Measurements from ENCODE around the gene ECT2.

Gene ECT2

GRCh38 chr3:172848910-172849309 is 98.4 kb downstream of the ECT2 start:
- Histone ChIP-seq H3K9me2 (ENCODE audit: low read depth, low read length) (no peaks in the 10 kb centered on the region), H3K36me3 (ENCODE audit: insufficient read depth, low read length) (no peaks in the 10 kb centered on the region), H3K9ac (ENCODE audit: low read length) (no peak overlapping the region), H3K9me3 (ENCODE audit: low read length) (no peaks in the 10 kb centered on the region), H3F3A (ENCODE audit: insufficient read depth, low read length) (no peaks in the 10 kb centered on the region), H3K27me3 (ENCODE audit: insufficient read depth, low read length) (no peaks in the 10 kb centered on the region), H4K20me1 (ENCODE audit: insufficient read depth, low read length) (no peaks in the 10 kb centered on the region), H3K4me1 (ENCODE audit: insufficient read depth, low read length, severe bottlenecking) (no peaks in the 10 kb centered on the region), H3K79me2 (ENCODE audit: insufficient read depth, low read length) (no peaks in the 10 kb centered on the region), H2AFZ (ENCODE audit: low read length) (no peak overlapping the region), H3K4me2 (ENCODE audit: low read length) (no peak overlapping the region), H3K27ac (ENCODE audit: low read depth, low read length, poor library complexity, severe bottlenecking) (no peak overlapping the region), H3K4me3 (ENCODE audit: low read depth, low read length, poor library complexity, severe bottlenecking) (no peak overlapping the region)
- TF ChIP-seq CTCF (IDR thresholded peaks at IDR 0.05; ENCODE audit: low read length) = no peak
- TF ChIP-seq EZH2 (IDR thresholded peaks at IDR 0.05; ENCODE audit: borderline replicate concordance, low read length) = no peak

- Histone ChIP-seq H3K9me3 (ENCODE audit: low read length) (no peaks in the 10 kb centered on the region), H3K27me3 (ENCODE audit: insufficient read depth, low read length) (no peaks in the 10 kb centered on the region), H4K20me1 (ENCODE audit: insufficient read depth, low read length) (no peaks in the 10 kb centered on the region), H3K9ac (ENCODE audit: low read length) (no peak overlapping the region), H3K36me3 (ENCODE audit: insufficient read depth, low read length) (no peaks in the 10 kb centered on the region), H3K9me2 (ENCODE audit: low read depth, low read length) (no peaks in the 10 kb centered on the region), H3K4me1 (ENCODE audit: insufficient read depth, low read length, severe bottlenecking) (no peaks in the 10 kb centered on the region), H3K4me3 (ENCODE audit: low read depth, low read length, poor library complexity, severe bottlenecking) (no peak overlapping the region), H3F3A (ENCODE audit: insufficient read depth, low read length) (no peaks in the 10 kb centered on the region), H3K27ac (ENCODE audit: low read depth, low read length, poor library complexity, severe bottlenecking) (no peak overlapping the region), H3K4me2 (ENCODE audit: low read length) (no peak overlapping the region), H3K79me2 (ENCODE audit: insufficient read depth, low read length) (no peaks in the 10 kb centered on the region), H2AFZ (ENCODE audit: low read length) (no peak overlapping the region)
- TF ChIP-seq CTCF (IDR thresholded peaks at IDR 0.05; ENCODE audit: low read length) (no peak), EZH2 (IDR thresholded peaks at IDR 0.05; ENCODE audit: borderline replicate concordance, low read length) (no peak)
These were observed 102.5 kb downstream of the ECT2 start for GRCh38 chr3:172853005-172853404.

GRCh38 chr3:172853921-172854666 is 103.6 kb downstream of the ECT2 start:
- no peaks in the 10 kb centered on the region for H3K9me3 ChIP-seq (ENCODE audit: low read length)
- H4K20me1 ChIP-seq (ENCODE audit: insufficient read depth, low read length) = no peaks in the 10 kb centered on the region
- no peaks in the 10 kb centered on the region for H3K9me2 ChIP-seq (ENCODE audit: low read depth, low read length)
- H3K79me2 ChIP-seq (ENCODE audit: insufficient read depth, low read length) = no peaks in the 10 kb centered on the region
- no peak overlapping the region for H3K4me2 ChIP-seq (ENCODE audit: low read length)
- H3K27ac ChIP-seq (ENCODE audit: low read depth, low read length, poor library complexity, severe bottlenecking) = no peak overlapping the region
- H3F3A ChIP-seq (ENCODE audit: insufficient read depth, low read length) = no peaks in the 10 kb centered on the region
- H3K9ac ChIP-seq (ENCODE audit: low read length) = no peak overlapping the region
- no peak overlapping the region for H3K4me3 ChIP-seq (ENCODE audit: low read depth, low read length, poor library complexity, severe bottlenecking)
- no peaks in the 10 kb centered on the region for H3K4me1 ChIP-seq (ENCODE audit: insufficient read depth, low read length, severe bottlenecking)
- no peaks in the 10 kb centered on the region for H3K36me3 ChIP-seq (ENCODE audit: insufficient read depth, low read length)
- no peak overlapping the region for H2AFZ ChIP-seq (ENCODE audit: low read length)
- no peaks in the 10 kb centered on the region for H3K27me3 ChIP-seq (ENCODE audit: insufficient read depth, low read length)
- no peak for TF ChIP-seq CTCF (IDR thresholded peaks at IDR 0.05; ENCODE audit: low read length)
- TF ChIP-seq EZH2 (IDR thresholded peaks at IDR 0.05; ENCODE audit: borderline replicate concordance, low read length) = no peak

Data from OCI-LY1 (cell line).